ENCODE data around the gene FRMD4A.
"Not testable (repeated sequence)": the region's sequence is repeated elsewhere in the genome, so short reads cannot be mapped to it uniquely, and the experiment has no call there.

The FRMD4A gene

DNA sequence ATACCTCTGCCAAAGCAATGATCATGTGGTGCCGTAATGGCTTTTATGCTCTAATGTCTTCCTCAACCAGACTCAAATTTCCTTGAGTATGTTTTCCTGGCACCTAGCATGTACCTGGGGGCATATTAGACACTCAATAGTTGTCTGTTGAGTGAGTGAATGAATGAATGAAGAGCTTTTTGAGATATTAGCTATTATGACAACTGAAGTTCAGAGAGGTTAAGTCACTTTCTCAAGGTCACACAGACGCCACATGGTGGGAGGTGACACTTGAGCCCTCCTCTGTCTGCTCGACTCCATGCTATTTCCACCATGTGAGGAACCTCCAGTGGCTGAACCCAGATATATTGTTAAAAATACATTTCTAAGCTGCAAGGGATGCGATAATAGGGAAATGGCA, 611.9 kb downstream of the FRMD4A start:
- DNase-seq (ENCODE audit: low read depth): no peak

DNA sequence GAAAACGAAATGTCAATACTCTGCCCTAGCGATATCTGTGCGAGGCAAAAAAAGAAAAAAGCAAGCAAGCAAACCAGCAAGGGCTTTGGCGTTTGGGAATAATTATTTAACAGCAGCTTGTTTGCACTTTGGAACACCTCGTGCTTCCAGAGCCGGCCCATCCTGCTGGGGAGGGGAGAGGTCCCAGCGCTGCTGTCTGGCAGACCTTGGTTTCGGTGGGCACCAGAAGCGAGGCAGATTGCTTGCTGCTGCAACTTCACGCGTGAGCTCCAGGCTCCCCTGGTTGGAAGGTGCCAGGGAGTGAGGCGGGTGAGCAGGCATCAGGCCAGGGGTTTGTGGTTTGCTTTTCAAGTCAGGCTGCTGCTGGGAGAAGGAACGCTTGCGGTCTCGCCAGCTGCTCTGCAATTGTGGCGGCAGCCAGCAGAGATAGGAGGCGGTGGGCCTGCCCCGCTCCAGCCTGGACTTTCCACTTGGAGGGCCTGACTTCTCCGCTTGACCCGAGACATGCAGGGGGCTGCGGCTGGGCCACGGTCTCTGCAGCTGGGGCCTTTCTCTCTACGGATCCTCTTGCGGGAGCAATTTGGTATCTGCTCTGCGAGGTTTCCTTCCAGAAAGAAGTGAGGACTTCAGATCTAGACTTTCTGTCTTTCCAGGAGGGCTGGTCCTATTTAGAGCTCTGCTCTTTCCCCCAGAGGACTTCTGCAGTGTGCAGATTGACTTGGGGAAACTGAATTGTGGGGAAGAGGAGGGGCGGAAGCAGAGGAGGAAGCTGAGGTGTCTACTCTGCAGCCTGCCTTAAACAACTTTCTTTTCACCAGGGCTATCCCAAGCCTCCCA, 612.6 kb downstream of the FRMD4A start:
- DNase-seq (ENCODE audit: low read depth): peak; percentile 84

- DNase-seq (ENCODE audit: low read depth): no peak
Observed at GRCh38 chr10:13717571-13717935, 613.2 kb downstream of the FRMD4A start.

DNA sequence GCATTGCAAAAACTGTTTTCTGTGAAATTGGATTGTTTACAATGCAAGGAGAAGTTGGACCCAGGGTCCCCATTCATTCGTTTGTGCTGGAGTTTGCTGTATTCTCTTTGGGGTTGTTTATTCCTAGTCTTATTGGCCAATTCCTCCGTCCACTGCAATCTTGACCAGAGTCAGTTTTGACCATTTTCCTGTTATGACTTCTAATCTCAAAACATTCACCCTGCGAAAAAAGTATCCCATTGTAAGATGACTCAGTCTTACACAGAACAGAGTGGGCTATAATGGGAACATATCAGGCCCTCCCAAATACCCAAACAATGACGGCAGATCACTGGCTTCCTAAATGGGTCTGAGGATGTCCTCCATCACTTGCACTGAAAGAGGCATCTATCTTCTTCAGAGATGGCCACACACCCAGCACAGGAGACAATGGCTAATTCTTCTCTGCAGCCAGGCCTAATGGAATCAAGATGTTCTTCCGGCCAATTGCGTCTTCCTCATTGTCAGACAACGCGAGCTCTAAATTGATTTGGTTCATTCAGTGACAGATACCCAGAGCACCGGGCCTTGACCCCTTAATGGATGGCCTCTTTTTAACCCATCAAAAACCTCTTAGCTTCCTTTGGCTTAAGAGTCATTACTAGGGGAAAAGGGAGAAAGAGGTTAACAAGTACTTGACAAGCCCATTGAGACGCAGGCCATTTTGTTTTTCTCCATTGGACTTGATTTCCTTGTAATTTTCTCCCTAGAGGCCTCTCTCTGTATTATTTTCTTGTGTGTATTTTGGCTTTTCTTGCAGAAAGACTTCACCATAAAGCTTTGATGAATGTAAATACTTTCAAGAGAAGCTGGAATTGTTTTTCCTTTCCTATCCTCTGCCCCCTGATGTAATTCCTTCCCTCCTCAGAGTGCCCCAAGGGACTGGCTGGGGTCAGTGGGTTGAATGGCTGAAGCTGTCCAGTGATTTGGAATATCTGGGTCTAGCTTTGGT, 614.3 kb downstream of the FRMD4A start:
- DNase-seq (ENCODE audit: low read depth): peak; percentile 69

GRCh38 chr10:13715596-13715995, 615.1 kb downstream of the FRMD4A start:
- not testable (repeated sequence) for DNase-seq (ENCODE audit: low read depth)

GRCh38 chr10:13715100-13715499, 615.6 kb downstream of the FRMD4A start:
- no peak for DNase-seq (ENCODE audit: low read depth)

- peak; percentile 98 for DNase-seq (ENCODE audit: low read depth)
Observed at GRCh38 chr10:13712837-13713581, 617.7 kb downstream of the FRMD4A start.

DNA sequence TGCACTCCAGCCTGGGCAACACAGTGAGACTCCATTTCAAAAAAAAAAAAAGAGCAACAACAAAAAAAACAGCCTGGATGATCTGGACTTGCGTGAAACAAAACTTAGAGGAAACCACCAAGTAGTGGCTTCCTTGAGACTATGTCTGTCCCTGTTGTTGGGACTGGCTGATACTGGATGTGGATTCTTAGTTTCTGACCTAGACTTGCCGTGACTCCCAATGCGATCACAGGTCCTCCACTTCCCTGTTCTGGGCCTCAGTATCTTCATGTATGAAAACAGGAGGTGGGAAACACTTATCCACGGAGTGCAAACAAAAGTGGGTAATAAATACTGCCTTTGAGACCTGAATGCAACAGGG, 618.3 kb downstream of the FRMD4A start:
- DNase-seq (ENCODE audit: low read depth): no peak

- no peak for DNase-seq (ENCODE audit: low read depth)
Observed at GRCh38 chr10:13711291-13711690, 619.4 kb downstream of the FRMD4A start.

DNA sequence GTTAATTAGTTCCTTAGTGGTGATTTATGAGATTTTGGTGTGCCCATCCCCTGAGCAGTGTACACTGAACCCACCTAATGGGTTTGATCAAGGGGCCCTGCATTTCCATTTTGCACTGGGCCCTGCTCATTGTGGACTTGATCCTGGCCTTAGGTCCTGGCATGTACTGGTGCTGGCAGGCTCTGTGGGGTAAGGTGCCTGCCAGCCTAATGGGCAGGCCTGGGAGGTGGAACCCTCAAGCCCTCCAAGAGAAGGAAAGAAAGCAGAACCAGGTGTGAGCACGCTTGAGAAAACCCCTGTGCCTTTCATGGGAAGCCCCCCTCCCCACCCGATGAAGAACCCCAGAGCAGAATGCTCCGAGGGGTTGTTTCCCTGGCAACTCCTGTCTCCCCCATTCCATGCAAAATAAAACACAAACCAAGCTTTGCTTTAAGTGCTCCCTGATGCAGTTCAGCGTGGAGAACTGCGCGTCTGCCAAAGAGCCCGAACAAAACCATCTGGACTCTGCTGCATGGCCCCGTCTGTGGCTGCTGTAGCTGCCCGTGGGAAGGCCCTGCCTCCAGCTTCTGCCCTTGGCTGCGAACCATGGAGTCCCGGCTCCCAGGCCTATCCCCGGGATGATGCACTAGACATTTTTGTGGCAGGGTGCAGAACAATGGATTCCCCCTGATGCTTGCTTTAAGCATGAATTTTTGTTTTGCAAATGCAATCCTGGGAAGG, 620.6 kb downstream of the FRMD4A start:
- no peak for DNase-seq (ENCODE audit: low read depth)

DNA sequence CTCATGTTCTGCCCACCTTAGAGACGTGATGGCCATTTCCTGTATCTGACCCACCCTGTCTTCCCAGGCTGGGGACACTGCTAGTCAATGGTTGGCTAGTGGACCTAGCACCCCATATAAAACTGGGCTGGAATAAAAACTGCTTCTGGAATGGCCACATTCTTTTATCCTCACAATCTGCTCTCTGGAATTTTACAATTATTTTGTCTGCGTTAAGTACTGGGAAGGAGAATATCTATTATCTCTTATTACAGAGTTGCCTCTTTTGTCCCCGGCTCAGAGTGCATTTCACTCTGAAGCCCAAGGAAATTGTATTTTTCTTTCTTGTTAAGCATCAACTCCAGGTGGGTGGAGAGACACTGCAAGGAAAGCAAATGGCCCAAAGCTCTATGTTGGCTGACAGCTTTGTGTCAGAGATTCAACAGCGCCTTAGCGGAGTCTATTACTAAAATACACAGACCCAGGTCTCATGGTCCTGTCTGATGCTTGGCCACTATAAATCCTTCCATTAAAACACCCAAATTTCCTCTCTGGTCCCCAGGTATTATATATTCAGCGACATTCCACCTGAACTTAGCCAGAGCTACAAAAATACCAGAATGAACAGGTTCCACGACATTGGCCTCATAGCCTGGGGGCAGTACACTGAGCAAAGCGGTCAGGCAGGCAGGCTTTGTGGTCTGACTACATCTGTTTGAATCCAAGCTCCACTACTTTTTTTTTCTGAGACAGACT, 622.3 kb downstream of the FRMD4A start:
- no peak for DNase-seq (ENCODE audit: low read depth)

GRCh38 chr10:13707156-13707881, 623.4 kb downstream of the FRMD4A start:
- peak; percentile 87 for DNase-seq (ENCODE audit: low read depth)

GRCh38 chr10:13706604-13707003, 624.1 kb downstream of the FRMD4A start:
- no peak for DNase-seq (ENCODE audit: low read depth)

- no peak for DNase-seq (ENCODE audit: low read depth)
Observed at GRCh38 chr10:13706175-13706574, 624.5 kb downstream of the FRMD4A start.

- no peak for DNase-seq (ENCODE audit: low read depth)
Observed at GRCh38 chr10:13705526-13706174, 625.1 kb downstream of the FRMD4A start.

- no peak for DNase-seq (ENCODE audit: low read depth)
Observed at GRCh38 chr10:13704964-13705363, 625.8 kb downstream of the FRMD4A start.

GRCh38 chr10:13703997-13704536, 626.7 kb downstream of the FRMD4A start:
- DNase-seq (ENCODE audit: low read depth): no peak

DNA sequence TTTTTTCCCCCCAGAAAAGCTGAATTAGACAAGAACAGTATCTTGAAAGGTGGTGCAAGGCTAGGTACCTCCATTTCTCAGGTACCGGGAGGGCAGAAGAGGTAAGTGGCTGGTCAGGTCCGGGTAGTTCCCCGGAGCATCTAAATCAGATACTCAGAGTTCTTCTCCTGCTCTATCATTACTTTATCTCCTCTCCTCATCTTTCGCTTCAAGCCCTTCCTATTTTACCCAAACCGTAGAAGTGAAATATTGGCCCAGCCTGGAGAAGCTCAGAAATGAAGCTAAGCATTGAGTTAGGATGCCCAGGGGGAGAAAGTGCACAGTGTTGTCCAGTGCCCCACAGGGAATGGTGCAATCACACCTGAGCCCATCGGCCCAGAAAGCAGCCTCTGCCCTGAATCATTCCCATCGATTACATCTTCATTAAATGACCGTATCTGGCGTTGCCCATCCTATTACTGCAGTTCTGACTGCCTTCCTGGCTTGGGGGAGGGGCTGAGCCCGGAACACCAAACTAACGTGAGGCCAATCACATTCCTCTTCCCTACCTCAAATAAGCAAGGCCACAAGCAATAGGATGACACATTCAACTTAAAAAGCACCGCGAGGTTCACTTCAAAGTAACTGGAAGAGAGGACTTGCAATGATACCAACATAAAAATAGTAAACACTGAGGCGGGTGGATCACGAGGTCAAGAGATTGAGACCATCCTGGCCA, 627.5 kb downstream of the FRMD4A start:
- no peak for DNase-seq (ENCODE audit: low read depth)
